ENCODE measurements around the gene SLC39A11. TPM values are rescaled to one million over a fixed set of nuclear protein-coding genes. Genes with fewer than 3 reads are reported as not detected.

The SLC39A11 gene
- total RNA-seq, 2 experiments from 2014 or later = 9.7 to 12.2 TPM

DNA sequence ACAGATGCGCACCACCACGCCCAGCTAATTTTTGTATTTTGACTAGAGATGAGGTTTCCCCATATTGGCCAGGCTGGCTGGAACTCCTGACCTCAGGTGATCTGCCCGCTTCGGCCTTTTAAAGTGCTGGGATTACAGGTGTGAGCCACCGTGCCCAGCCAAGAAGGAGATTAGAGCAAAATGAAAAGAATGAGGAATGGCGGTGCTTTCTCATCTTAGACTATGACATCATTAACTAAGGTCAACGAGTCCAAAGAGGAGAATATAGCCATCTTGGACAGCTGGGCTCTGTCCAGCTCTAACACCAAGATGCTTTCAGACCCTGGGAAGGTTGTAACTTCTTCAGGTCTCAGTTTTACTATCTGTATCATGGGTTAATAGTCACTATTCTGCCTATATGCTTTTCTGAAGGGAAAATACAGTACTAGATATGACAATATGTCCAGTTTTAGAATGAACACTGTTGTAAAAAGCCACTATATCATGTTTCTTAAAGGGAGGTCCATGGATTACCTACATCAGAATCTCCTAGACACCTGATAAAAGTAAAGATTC, 76.7 kb downstream of the SLC39A11 start:
- no peak for TF ChIP-seq CTCF (IDR thresholded peaks at IDR 0.05)
- CTCF ChIA-PET = interaction anchor here (0.6 kb wide), 1 partner anchor 1958 kb away, joined by 3 read pairs; no protein-coding TSS in a partner anchor
- intact Hi-C loops (cut with DNase I, micrococcal nuclease) = no loop called here

DNA sequence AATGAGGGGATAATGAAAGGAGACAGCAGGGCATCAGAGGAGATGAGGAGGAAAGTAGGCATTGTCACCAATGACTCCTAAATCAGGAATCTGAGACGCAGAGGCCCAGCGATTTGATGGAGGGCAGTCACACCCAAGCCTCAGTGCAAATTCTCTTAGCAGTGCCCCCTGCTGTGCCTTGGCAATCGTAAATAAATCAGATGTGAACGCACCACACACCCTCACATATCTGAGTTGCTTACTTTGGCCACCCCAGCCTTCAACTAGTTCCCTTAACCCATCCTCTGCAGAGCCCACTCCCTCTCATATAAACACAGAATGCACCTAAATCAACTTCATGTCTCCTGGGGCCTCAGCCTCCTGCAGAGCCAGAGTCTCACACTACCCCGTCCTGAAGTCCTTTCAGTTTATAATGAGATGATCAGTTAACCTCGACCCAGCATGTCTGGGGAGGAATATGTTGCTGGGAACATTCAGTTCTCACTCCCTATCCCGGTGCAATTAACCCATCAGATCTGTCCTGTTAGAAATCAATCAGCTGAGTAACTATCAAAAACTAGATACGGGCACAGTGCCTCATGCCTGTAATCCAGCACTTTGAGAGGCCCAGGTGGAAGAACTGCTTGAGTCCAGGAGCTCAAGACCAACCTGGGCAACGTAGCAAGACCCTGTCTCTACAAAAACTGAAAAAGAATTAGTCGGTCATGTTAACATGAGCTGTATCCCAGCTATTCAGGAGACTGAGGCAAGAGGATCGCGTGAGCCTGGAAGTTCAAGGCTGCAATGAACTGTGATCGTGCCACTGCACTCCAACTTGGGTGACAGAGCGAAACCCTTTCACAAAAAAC, 78.4 kb downstream of the SLC39A11 start:
- Mint-ChIP-seq H3K9me3 (peaks cover 3% of the 10 kb centered on the region), H3K4me1 (ENCODE audit: low read depth) (peaks cover 11% of the 10 kb centered on the region), H3K36me3 (ENCODE audit: low read depth) (peaks cover 9% of the 10 kb centered on the region), H3K4me3 (no peak overlapping the region), H3K27me3 (no peaks in the 10 kb centered on the region), H3K27ac (no peak overlapping the region)
- Histone ChIP-seq H3K27me3 (ENCODE audit: control insufficient read depth in 1 of 2, insufficient read depth in 2 of 2, low read length in 2 of 2) (no peaks in the 10 kb centered on the region), H3K27ac (ENCODE audit: low read depth in 1 of 2, low read length in 2 of 2) (no peak overlapping the region), H3K4me3 (ENCODE audit: low read length) (no peak overlapping the region), H3K36me3 (ENCODE audit: insufficient read depth, low read length) (no peaks in the 10 kb centered on the region), H3K4me1 (ENCODE audit: insufficient read depth, low read length) (peaks cover 7% of the 10 kb centered on the region), H3K9me3 (ENCODE audit: control insufficient read depth in 1 of 2, insufficient read depth in 1 of 2, low read length in 2 of 2) (peaks cover 4 to 12% of the 10 kb centered on the region in 2 experiments)
- TF ChIP-seq CTCF (IDR thresholded peaks at IDR 0.05) = no peak
- intact Hi-C loops (cut with DNase I, micrococcal nuclease) = no loop called here
- ATAC-seq (ENCODE audit: poor library complexity) = no peak
- POLR2A ChIA-PET = no interaction called here
- DNase-seq = no peak
- CTCF ChIA-PET = no interaction called here

More for the DNA sequence above, 76.7 kb downstream of the SLC39A11 start:
- Mint-ChIP-seq H3K27ac (no peak overlapping the region), H3K9me3 (peaks cover 6% of the 10 kb centered on the region), H3K36me3 (ENCODE audit: low read depth) (peaks cover 24% of the 10 kb centered on the region), H3K4me1 (ENCODE audit: low read depth) (peaks cover 8% of the 10 kb centered on the region), H3K27me3 (no peaks in the 10 kb centered on the region), H3K4me3 (no peak overlapping the region)
- Histone ChIP-seq H3K4me1 (ENCODE audit: insufficient read depth, low read length) (peaks cover 7% of the 10 kb centered on the region), H3K27ac (ENCODE audit: low read depth in 1 of 2, low read length in 2 of 2) (no peak overlapping the region), H3K9me3 (ENCODE audit: control insufficient read depth in 1 of 2, insufficient read depth in 1 of 2, low read length in 2 of 2) (peaks cover 8 to 14% of the 10 kb centered on the region in 2 experiments), H3K36me3 (ENCODE audit: insufficient read depth, low read length) (no peaks in the 10 kb centered on the region), H3K27me3 (ENCODE audit: control insufficient read depth in 1 of 2, insufficient read depth in 2 of 2, low read length in 2 of 2) (no peaks in the 10 kb centered on the region), H3K4me3 (ENCODE audit: low read length) (no peak overlapping the region)
- POLR2A ChIA-PET = no interaction called here
- ATAC-seq (ENCODE audit: poor library complexity) = no peak
- no peak for DNase-seq

GRCh38 chr17:73013301-73013700, 79.2 kb downstream of the SLC39A11 start:
- H3K4me3 Mint-ChIP-seq = no peak overlapping the region
- CTCF ChIA-PET = no interaction called here

More at GRCh38 chr17:73013301-73013700, 79.2 kb downstream of the SLC39A11 start:
- Mint-ChIP-seq H3K9me3 (no peaks in the 10 kb centered on the region), H3K36me3 (ENCODE audit: low read depth) (peaks cover 6% of the 10 kb centered on the region), H3K27me3 (no peaks in the 10 kb centered on the region), H3K27ac (no peak overlapping the region), H3K4me1 (ENCODE audit: low read depth) (peaks cover 11% of the 10 kb centered on the region)
- Histone ChIP-seq H3K4me3 (ENCODE audit: low read length) (no peak overlapping the region), H3K27me3 (ENCODE audit: control insufficient read depth in 1 of 2, insufficient read depth in 2 of 2, low read length in 2 of 2) (no peaks in the 10 kb centered on the region), H3K36me3 (ENCODE audit: insufficient read depth, low read length) (no peaks in the 10 kb centered on the region), H3K27ac (ENCODE audit: low read depth in 1 of 2, low read length in 2 of 2) (no peak overlapping the region), H3K4me1 (ENCODE audit: insufficient read depth, low read length) (peaks cover 7% of the 10 kb centered on the region), H3K9me3 (ENCODE audit: control insufficient read depth in 1 of 2, insufficient read depth in 1 of 2, low read length in 2 of 2) (peaks cover 4 to 5% of the 10 kb centered on the region in 2 experiments)
- POLR2A ChIA-PET = no interaction called here
- TF ChIP-seq CTCF (IDR thresholded peaks at IDR 0.05) = no peak
- ATAC-seq (ENCODE audit: poor library complexity) (no peak), DNase-seq (no peak)
- intact Hi-C loops (cut with DNase I, micrococcal nuclease) = no loop called here
